SH-SY5Y (cell line): ENCODE results near the gene DDX43.

ENCODE experiments used
- GATA2 ChIP-seq: IDR thresholded peaks from 2 replicates; pipeline ENCODE4 v1.6.1; 2011; ENCODE audit warnings: mild to moderate bottlenecking, low read depth, low read length
- GATA3 ChIP-seq: IDR thresholded peaks from 2 replicates; pipeline ENCODE4 v1.6.1; 2011; ENCODE audit warnings: low read depth, mild to moderate bottlenecking, low read length, moderate library complexity

DNA sequence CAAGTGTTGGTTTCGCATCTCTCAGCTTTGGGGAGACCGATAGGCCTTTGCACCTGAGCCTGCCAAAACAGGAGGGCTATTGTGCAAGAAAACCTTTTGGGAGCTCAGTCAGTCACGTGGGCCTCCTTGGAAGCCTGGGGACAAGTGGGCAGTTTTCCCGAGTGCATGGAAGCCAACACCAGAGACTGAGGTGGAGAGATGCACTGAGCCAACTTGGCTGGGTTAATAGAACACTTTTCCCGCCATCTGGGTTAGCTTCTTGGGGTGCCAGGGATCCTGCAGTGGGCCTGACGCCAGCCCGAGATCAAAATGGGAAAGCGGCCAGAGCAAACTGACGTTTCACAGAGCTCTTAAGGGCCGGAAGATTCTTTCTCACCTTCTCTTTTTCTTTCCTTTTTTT, 22.1 kb upstream of the DDX43 start:
- no peak for TF ChIP-seq GATA3
- TF ChIP-seq GATA2 = no peak
